K562 (cell line): ENCODE measurements around the gene TYROBP. TPM values are rescaled to one million over a fixed set of nuclear protein-coding genes. Genes with fewer than 3 reads are reported as not detected.

Experiments used
- ATAC-seq: fragments of 200-7000 bp; cut with Tn5 transposase; 3 replicates; pipeline ENCODE4 v1.9.1; 2020; ENCODE audit warnings: moderate library complexity
- BruUV-seq: library from RNA; stranded (reverse); fragments of 400-500 nt; replicated peaks from 2 replicates; lab custom pipeline; 2021; lab: Mats Ljungman, UMichigan
- CTCF ChIA-PET: fragments of 300-600 bp; formaldehyde crosslinking; extraction: SDS; loops from one replicate; lab custom pipeline; 2021; ENCODE audit warnings: low intra/inter-chr PET ratio; lab: Yijun Ruan, JAX
- POLR2A ChIA-PET: fragments of 300-600, 350-650 bp; sonication (Branson Sonifier 250); formaldehyde crosslinking; extraction: SDS; loops from one replicate; lab custom pipeline; 2021; ENCODE audit warnings: antibody characterized with exemption, inconsistent platforms; lab: Yijun Ruan, JAX
- DNase-seq, 4 experiments: peaks; one replicate each; pipeline versions ENCODE4 v3.0.0 to v3.0.0-alpha.2; 2011 to 2018; ENCODE audit warnings: low spot score in 3 of 4, mixed read lengths in 3 of 4; ENCODE audit errors: extremely low read depth in 1 of 4
- FAIRE-seq: peaks from 2 replicates; lab custom pipeline; 2011; peaks lifted over from hg19 to GRCh38; lab: Jason Lieb, UNC
- H2AFZ ChIP-seq: 2 replicates; pipeline ENCODE4 v1.6.0; 2011; ENCODE audit warnings: low read depth, low read length, control low read depth, inconsistent platforms
- H3K27ac ChIP-seq: fragments of 200-600 bp; 3 replicates; pipeline ENCODE4 v1.8.0; 2011; ENCODE audit warnings: low read depth, mild to moderate bottlenecking, control low read depth, inconsistent platforms, low read length, moderate library complexity, mixed read lengths; ENCODE audit errors: extremely low read depth
- H3K27me3 ChIP-seq, 2 experiments: fragments of 300-600 bp in 1 of 2; 2 replicates in 1 of 2; 3 replicates in 1 of 2; pipeline versions ENCODE4 v1.6.0 to v1.8.0; 2011; ENCODE audit warnings: inconsistent platforms in 2 of 2, low read length in 2 of 2, mild to moderate bottlenecking in 1 of 2, mixed read lengths in 1 of 2, moderate library complexity in 1 of 2; ENCODE audit not compliant: control insufficient read depth in 2 of 2, insufficient read depth in 2 of 2
- H3K36me3 ChIP-seq: fragments of 300-600 bp; 3 replicates; pipeline ENCODE4 v1.8.0; 2011; ENCODE audit warnings: mild to moderate bottlenecking, low read length, inconsistent platforms; ENCODE audit not compliant: control insufficient read depth, insufficient read depth
- H3K4me1 ChIP-seq, 2 experiments: fragments of 200-600 bp in 1 of 2; replicated peaks in 1 of 2; 2 replicates in 1 of 2; 3 replicates in 1 of 2; pipeline versions ENCODE4 v1.5.1 to v1.8.0; 2011; ENCODE audit warnings: inconsistent platforms in 2 of 2, low read length in 2 of 2, mild to moderate bottlenecking in 1 of 2, mixed read lengths in 1 of 2, moderate library complexity in 1 of 2; ENCODE audit not compliant: control insufficient read depth in 2 of 2, insufficient read depth in 2 of 2
- H3K4me2 ChIP-seq: 2 replicates; pipeline ENCODE4 v1.6.1; 2011; ENCODE audit warnings: low read length, control low read depth, inconsistent platforms, mixed read lengths; ENCODE audit not compliant: insufficient read depth
- H3K4me3 ChIP-seq: fragments of 200-600 bp; sonication (generic), shearing (Covaris generic); 2 replicates; pipeline ENCODE4 v1.5.1; 2016; ENCODE audit warnings: control low read depth, inconsistent platforms
- H3K79me2 ChIP-seq: fragments of 200-600 bp; 3 replicates; pipeline ENCODE4 v1.8.0; 2011; ENCODE audit warnings: low read length, inconsistent platforms; ENCODE audit not compliant: control insufficient read depth, insufficient read depth
- H3K9ac ChIP-seq, 2 experiments: 2 replicates each; pipeline versions ENCODE4 v1.6.0 to v1.6.1; 2011; ENCODE audit warnings: low read depth in 2 of 2, low read length in 2 of 2, control low read depth in 1 of 2, inconsistent platforms in 1 of 2, mild to moderate bottlenecking in 1 of 2, mixed read lengths in 1 of 2; ENCODE audit not compliant: insufficient read depth in 1 of 2
- H3K9me1 ChIP-seq: one replicate; pipeline ENCODE4 v1.6.0; 2011; ENCODE audit warnings: inconsistent platforms, mild to moderate bottlenecking, low read length, moderate library complexity; ENCODE audit not compliant: control insufficient read depth, insufficient read depth
- H3K9me3 ChIP-seq: replicated peaks from 2 replicates; pipeline ENCODE4 v1.5.1; 2011; ENCODE audit warnings: low read depth, low read length, inconsistent platforms; ENCODE audit not compliant: control insufficient read depth, insufficient read depth
- H4K20me1 ChIP-seq: replicated peaks from 2 replicates; pipeline ENCODE4 v1.6.1; 2011; ENCODE audit warnings: low read length, inconsistent platforms, mixed read lengths; ENCODE audit not compliant: control insufficient read depth, insufficient read depth
- RBM25 ChIP-seq: fragments of 200-400 bp; formaldehyde crosslinking; IDR thresholded peaks from 2 replicates; pipeline ENCODE4 v1.6.1; 2018; ENCODE audit warnings: low read length, low read depth, moderate library complexity; ENCODE audit not compliant: severe bottlenecking
- SMAD3 ChIP-seq: fragments of 450-650 bp; formaldehyde crosslinking; conservative IDR thresholded peaks from 2 replicates; pipeline ENCODE4 v1.4.0; 2020; ENCODE audit warnings: mild to moderate bottlenecking
- TAF9B ChIP-seq: fragments of 450-650 bp; IDR thresholded peaks from 2 replicates; pipeline ENCODE4 v1.6.1; 2018; ENCODE audit warnings: mild to moderate bottlenecking; ENCODE audit not compliant: partially characterized antibody
- ZNF707 ChIP-seq: fragments of 250-450 bp; sonication (Bioruptor Pico); conservative IDR thresholded peaks from 2 replicates; pipeline ENCODE4 v1.8.0; 2022; ENCODE audit warnings: inconsistent platforms, mild to moderate bottlenecking, moderate library complexity
- WGBS: fragments of 100-300 bp; shearing (Covaris generic); methylation state at CpG from one replicate; pipeline ENCODE4 v1.1.6; 2016; ENCODE audit warnings: low coverage, mixed read lengths; ENCODE audit not compliant: insufficient coverage; ENCODE audit errors: missing lambda C conversion rate; 5-methylcytosine and 5-hydroxymethylcytosine counted together
- in situ Hi-C: fragments of 300-500 bp; cut with MboI; formaldehyde crosslinking; loops from 4 replicates; pipeline ENCODE4 v1.15.0; 2018; ENCODE audit warnings: inconsistent platforms, mixed read lengths
- intact Hi-C: fragments of 100-400 bp; cut with micrococcal nuclease; formaldehyde crosslinking; loops from 2 replicates; pipeline ENCODE4 v1.14.2; 2022
- polyA plus RNA-seq, 8 experiments: library from polyadenylated mRNA; depleted of rRNA in 4 of 8; stranded (reverse) in 5 of 8; unstranded in 3 of 8; fragments of >200 nt; fragmentation: Nextera tagmentation in 2 of 8; fragmentation: Illumina TruSeq in 1 of 8; extraction: Ambion mirVana in 2 of 8; extraction: Trizol in 1 of 8; gene quantifications; 2 replicates each; pipeline versions ENCODE4 v1.2.1 to v1.2.3, GENCODE V29; 2011 to 2014; ENCODE audit warnings: inconsistent platforms in 1 of 8, missing spikeins in 1 of 8
- total RNA-seq, 7 experiments: library from RNA; depleted of rRNA in 6 of 7; stranded (reverse); fragments of >200 nt in 6 of 7; fragmentation: Illumina TruSeq in 2 of 7; extraction: Trizol in 2 of 7; gene quantifications; 2 replicates each; pipeline versions ENCODE4 v1.2.1 to v1.2.3, GENCODE V29; 2011 to 2021; ENCODE audit warnings: low replicate concordance in 1 of 7

The TYROBP gene
- total and polyA plus RNA-seq, 9 of the 15 experiments (the other 6 are each of a cell fraction or from before 2014, with no cell fraction given): 0.72 to 8.2 (median 2.4) TPM

GRCh38 chr19:35904311-35905068, 3.6 kb downstream of the TYROBP start:
- Histone ChIP-seq H3K36me3 (no peaks in the 10 kb centered on the region), H4K20me1 (no peaks in the 10 kb centered on the region)
- POLR2A ChIA-PET: interaction anchor here (0.6 to 1.4 kb wide), 4 partner anchors 12 to 555 kb away, joined by 3 to 4 read pairs (median 3); no protein-coding TSS in a partner anchor
- intact Hi-C loops: no loop called here
- TF ChIP-seq RBM25: peak; percentile 41
- TF ChIP-seq SMAD3 (CRISPR knock-in tag): no peak
- no peak for TF ChIP-seq ZNF707 (CRISPR knock-in tag)
- no peak for TF ChIP-seq TAF9B
- TF ChIP-seq, all 486 proteins: peak for 1
- Histone ChIP-seq H3K27ac (peak overlapping the region; percentile 33; the same call in 1 of the 3 replicates), H3K9me1 (no peaks in the 10 kb centered on the region), H2AFZ (peak overlapping the region; percentile 58), H3K9me3 (no peaks in the 10 kb centered on the region), H3K27me3 (no peaks in the 10 kb centered on the region), H3K4me1 (peaks cover 39 to 47% of the 10 kb centered on the region in 2 experiments), H3K9ac (no peak overlapping the region; a peak in 1 of 4 replicates), H3K4me3 (no peak overlapping the region), H3K4me2 (no peak overlapping the region), H3K79me2 (peaks cover 8% of the 10 kb centered on the region; the same call in 2 of the 3 replicates)
- DNase-seq: no peak
- 72% methylated on average over 10 of the region's 10 CpGs for WGBS
- in situ Hi-C loops: no loop called here
- no peak for FAIRE-seq
- ATAC-seq: no peak
- BruUV-seq: no TSS peak
- CTCF ChIA-PET: interaction anchor here (0.6 to 1.0 kb wide), 2 partner anchors 23 to 79 kb away, joined by 4 to 5 read pairs; no protein-coding TSS in a partner anchor
